B cell (primary cell): ENCODE data around the gene UNC119. TPM values are rescaled to one million over a fixed set of nuclear protein-coding genes. Genes with fewer than 3 reads are reported as not detected.

Experiments used
- ATAC-seq: fragments of 200-7000 bp; cut with Tn5 transposase; one replicate; pipeline ENCODE4 v1.10.0; 2021; ENCODE audit warnings: low read depth, mild to moderate bottlenecking, moderate number of reproducible peaks, moderate library complexity
- CTCF ChIA-PET: fragments of 350-600 bp; sonication (Branson Sonifier 250); formaldehyde crosslinking; loops from one replicate; lab custom pipeline; 2021; ENCODE audit warnings: antibody characterized with exemption, inconsistent platforms; lab: Charles Lee
- POLR2A ChIA-PET: fragments of 350-600 bp; sonication (Branson Sonifier 250); formaldehyde crosslinking; loops from one replicate; lab custom pipeline; 2021; ENCODE audit warnings: antibody characterized with exemption; lab: Charles Lee
- DNase-seq: peaks from one replicate; pipeline ENCODE4 v3.0.0; 2013
- H2AFZ ChIP-seq: 2 replicates; pipeline ENCODE4 v1.6.1; 2012; ENCODE audit warnings: mild to moderate bottlenecking, low read depth, low read length; ENCODE audit not compliant: insufficient read depth, poor library complexity, severe bottlenecking
- H3K27ac ChIP-seq, 2 donors: 1 replicate in 1 of 2; 2 replicates in 1 of 2; pipeline ENCODE4 v1.5.1; 2012 to 2013; ENCODE audit warnings: low read length in 2 of 2, mild to moderate bottlenecking in 2 of 2, moderate library complexity in 1 of 2
- H3K27me3 ChIP-seq, 4 experiments: fragments of 200-600 bp in 1 of 4; sonication (generic) in 1 of 4; replicated peaks in 1 of 4; 1 replicate in 2 of 4; 2 replicates in 2 of 4; pipeline versions ENCODE4 v1.6.1 to v1.7.0; 2013 to 2016; ENCODE audit warnings: low read length in 3 of 4, mild to moderate bottlenecking in 2 of 4, mixed read lengths in 1 of 4, moderate library complexity in 1 of 4; ENCODE audit not compliant: insufficient read depth in 4 of 4, control insufficient read depth in 3 of 4; ENCODE audit errors: control extremely low read depth in 1 of 4
- H3K36me3 ChIP-seq, 2 experiments: replicated peaks in 1 of 2; 1 replicate in 1 of 2; 2 replicates in 1 of 2; pipeline versions ENCODE4 v1.6.1 to v1.7.1; 2013; ENCODE audit warnings: low read length in 1 of 2; ENCODE audit not compliant: insufficient read depth in 2 of 2, control insufficient read depth in 1 of 2; ENCODE audit errors: control extremely low read depth in 1 of 2, extremely low read depth in 1 of 2
- H3K4me1 ChIP-seq, 2 donors: fragments of 200-600 bp in 1 of 2; sonication (generic) in 1 of 2; 1 replicate in 1 of 2; 2 replicates in 1 of 2; pipeline versions ENCODE4 v1.5.1 to v1.6.1; 2013 to 2017; ENCODE audit warnings: low read length in 2 of 2; ENCODE audit not compliant: control insufficient read depth in 2 of 2, insufficient read depth in 2 of 2
- H3K4me2 ChIP-seq: replicated peaks from 2 replicates; pipeline ENCODE3; 2012; ENCODE audit warnings: mild to moderate bottlenecking, low read depth, low read length; ENCODE audit not compliant: poor library complexity, severe bottlenecking
- H3K4me3 ChIP-seq, 5 experiments: fragments of 200-600 bp in 1 of 5; sonication (generic) in 1 of 5; 1 replicate in 3 of 5; 2 replicates in 2 of 5; pipeline versions ENCODE4 v1.5.1 to v1.7.0; 2011 to 2016; ENCODE audit warnings: low read length in 4 of 5, mild to moderate bottlenecking in 4 of 5, low read depth in 2 of 5, control low read depth in 1 of 5, moderate library complexity in 1 of 5; ENCODE audit not compliant: insufficient read depth in 1 of 5; ENCODE audit errors: control extremely low read depth in 1 of 5, extremely low read depth in 1 of 5
- H3K79me2 ChIP-seq: fragments of 200-600 bp; sonication (generic); one replicate; pipeline ENCODE4 v1.6.0; 2016; ENCODE audit warnings: low read length; ENCODE audit not compliant: control insufficient read depth, insufficient read depth
- H3K9ac ChIP-seq: fragments of 200-600 bp; sonication (generic); 2 replicates; pipeline ENCODE4 v1.6.1; 2017; ENCODE audit warnings: mild to moderate bottlenecking, low read length, moderate library complexity
- H3K9me3 ChIP-seq, 3 donors: one replicate each; pipeline versions ENCODE4 v1.6.1 to v1.7.1; 2013; ENCODE audit warnings: low read length in 2 of 3; ENCODE audit not compliant: control insufficient read depth in 2 of 3, insufficient read depth in 1 of 3; ENCODE audit errors: control extremely low read depth in 1 of 3
- H4K20me1 ChIP-seq: 2 replicates; pipeline ENCODE4 v1.6.0; 2012; ENCODE audit warnings: mild to moderate bottlenecking, low read length; ENCODE audit not compliant: insufficient read depth, control insufficient read depth, poor library complexity, severe bottlenecking
- H3K27ac Mint-ChIP-seq: one replicate; pipeline ENCODE4 v1.8.0; 2021; ENCODE audit warnings: mixed read lengths
- H3K27me3 Mint-ChIP-seq: one replicate; pipeline ENCODE4 v1.8.0; 2021; ENCODE audit warnings: mixed read lengths
- H3K4me1 Mint-ChIP-seq: one replicate; pipeline ENCODE4 v1.8.0; 2021; ENCODE audit warnings: mixed read lengths
- H3K4me3 Mint-ChIP-seq: one replicate; pipeline ENCODE4 v1.8.0; 2021; ENCODE audit warnings: mixed read lengths
- H3K9me3 Mint-ChIP-seq: one replicate; pipeline ENCODE4 v1.8.0; 2022; ENCODE audit warnings: mixed read lengths; ENCODE audit not compliant: insufficient read depth
- CTCF ChIP-seq: fragments of 200-600 bp; IDR thresholded peaks from one replicate; pipeline ENCODE4 v1.8.0; 2022; ENCODE audit warnings: antibody characterized with exemption, mild to moderate bottlenecking
- EZH2 ChIP-seq: IDR thresholded peaks from 2 replicates; pipeline ENCODE4 v1.6.1; 2012; ENCODE audit warnings: borderline replicate concordance, low read depth, mild to moderate bottlenecking, moderate library complexity, low read length; ENCODE audit not compliant: insufficient read depth, poor library complexity, severe bottlenecking
- WGBS: methylation state at CpG from one replicate; pipeline ENCODE4 v1.1.5; 2013; ENCODE audit warnings: missing lambda C conversion rate; ENCODE audit not compliant: insufficient coverage; 5-methylcytosine and 5-hydroxymethylcytosine counted together
- intact Hi-C: fragments of 100-400 bp; cut with micrococcal nuclease; formaldehyde crosslinking; loops from one replicate; pipeline ENCODE4 v1.10.0; 2022
- polyA plus RNA-seq: library from polyadenylated mRNA; depleted of rRNA; stranded (reverse); fragments of >200 nt; gene quantifications from 2 replicates; pipeline ENCODE4 v1.2.3, GENCODE V29; 2012
- total RNA-seq, 2 donors: library from RNA; stranded (reverse); fragments of 120-200 nt in 1 of 2; gene quantifications; 1 replicate in 1 of 2; 2 replicates in 1 of 2; pipeline versions ENCODE4 v1.2.3 to v1.2.4, GENCODE V29; 2013 to 2022

The UNC119 gene
- total and polyA plus RNA-seq, 2 donors (not counting 1 experiment from before 2014, with no cell fraction given): 75.3 to 174 TPM

- DNase-seq: peak; percentile 96
- H3K9me3 ChIP-seq: no peaks in the 10 kb centered on the region
- WGBS: 1% methylated on average over 43 of the region's 44 CpGs
- no peaks in the 10 kb centered on the region for H3K36me3 ChIP-seq
- TF ChIP-seq EZH2: no peak
- TF ChIP-seq CTCF: no peak
- peak within 1 kb of the TSS; percentile 95 for H3K4me2 ChIP-seq
- no peaks in the 10 kb centered on the region for H3K27me3 ChIP-seq
- Mint-ChIP-seq H3K27ac (peak within 1 kb of the TSS; percentile 98), H3K4me3 (peak within 1 kb of the TSS; percentile 98), H3K4me1 (peaks cover 24% of the 10 kb centered on the region), H3K27me3 (no peaks in the 10 kb centered on the region), H3K9me3 (no peaks in the 10 kb centered on the region)
- H3K27ac ChIP-seq: peak within 1 kb of the TSS; percentile 95 to 98
- intact Hi-C loops: loop anchor here (1.0 kb wide), 6 partner anchors 22 to 63 kb away; partner anchors contain the start of genes BLTP2, PIGS, SUPT6H and UNC119
- ATAC-seq: peak; percentile 92
- ChIA-PET POLR2A (interaction anchor here (0.6 to 1.5 kb wide), 9 partner anchors 20 to 51 kb away, joined by 3 to 9 read pairs (median 3); partner anchors contain the start of genes ALDOC, BLTP2 and PIGS), CTCF (interaction anchor here (1.0 to 1.8 kb wide), 10 partner anchors 11 to 106 kb away, joined by 3 to 8 read pairs (median 4); partner anchors contain the start of gene PIGS)
- peak within 1 kb of the TSS; percentile 91 for H2AFZ ChIP-seq
- H4K20me1 ChIP-seq: no peaks in the 10 kb centered on the region
- peak within 1 kb of the TSS; percentile 72 to 90 (median 79) for H3K4me3 ChIP-seq
- no peaks in the 10 kb centered on the region for H3K79me2 ChIP-seq
- peak within 1 kb of the TSS; percentile 96 for H3K9ac ChIP-seq
- peaks cover 19% of the 10 kb centered on the region in 2 donors for H3K4me1 ChIP-seq
Observed at GRCh38 chr17:28598799-28599310, 46.4 kb upstream of the UNC119 start, which contains the start of gene SPAG5. Gene SPAG5 (minus strand): TSS chr17:28599025. CDS start chr17:28598946, 79 bp downstream.

GRCh38 chr17:28598389-28598788, 46.0 kb upstream of the UNC119 start:
- Histone ChIP-seq H3K9me3 (no peaks in the 10 kb centered on the region), H2AFZ (peak overlapping the region; percentile 91), H3K4me1 (peaks cover 19% of the 10 kb centered on the region in 2 donors), H3K27ac (peak overlapping the region; percentile 95 to 98), H3K4me2 (peak overlapping the region; percentile 95), H3K79me2 (no peaks in the 10 kb centered on the region), H3K9ac (peak overlapping the region; percentile 96), H3K36me3 (no peaks in the 10 kb centered on the region), H4K20me1 (no peaks in the 10 kb centered on the region), H3K4me3 (peak overlapping the region; percentile 66 to 90 (median 79)), H3K27me3 (no peaks in the 10 kb centered on the region)
- no peaks in the 10 kb centered on the region for H3K27me3 Mint-ChIP-seq
- no peak for ATAC-seq
- CTCF ChIA-PET: interaction anchor here (1.0 to 1.8 kb wide), 6 partner anchors 10 to 103 kb away, joined by 3 to 7 read pairs (median 3); no protein-coding TSS in a partner anchor
- intact Hi-C loops: no loop called here
- H3K9me3 Mint-ChIP-seq: no peaks in the 10 kb centered on the region
- TF ChIP-seq CTCF (no peak), EZH2 (no peak)
- DNase-seq: no peak
- peaks cover 24% of the 10 kb centered on the region for H3K4me1 Mint-ChIP-seq
- H3K27ac Mint-ChIP-seq: peak overlapping the region; percentile 98
- peak overlapping the region; percentile 98 for H3K4me3 Mint-ChIP-seq
- 10% methylated on average over 15 of the region's 17 CpGs for WGBS
- POLR2A ChIA-PET: interaction anchor here (1.1 to 1.5 kb wide), 3 partner anchors 20 to 47 kb away, joined by 3 to 5 read pairs (median 3); partner anchors contain the start of genes ALDOC and BLTP2
